HG02642 (cell line): ENCODE data around the gene IRF2BPL.

Source experiments
- ATAC-seq: cut with Tn5 transposase; IDR thresholded peaks from one replicate; pipeline ENCODE4 v1.9.1; 2021; ENCODE audit warnings: mild to moderate bottlenecking; ENCODE audit not compliant: unreplicated experiment, poor library complexity

Gene IRF2BPL

GRCh38 chr14:77028384-77029231, at the start of gene IRF2BPL:
IRF2BPL (minus strand) TSS chr14:77028708; CDS start chr14:77027792, 916 bp downstream.
- peak; percentile 77 for ATAC-seq

GRCh38 chr14:77077040-77077439, 48.5 kb upstream of the IRF2BPL start:
- ATAC-seq, result no peak

- ATAC-seq, result no peak
Measured at GRCh38 chr14:77076113-77076631, 47.7 kb upstream of the IRF2BPL start.

- no peak for ATAC-seq
Measured at GRCh38 chr14:77074969-77075368, 46.5 kb upstream of the IRF2BPL start.

- no peak for ATAC-seq
Measured at GRCh38 chr14:77071938-77072388, 43.5 kb upstream of the IRF2BPL start.

GRCh38 chr14:77069551-77069950, 41.0 kb upstream of the IRF2BPL start:
- ATAC-seq, result no peak

GRCh38 chr14:77068517-77069200, 40.2 kb upstream of the IRF2BPL start:
- no peak for ATAC-seq

GRCh38 chr14:77067632-77068516, 39.4 kb upstream of the IRF2BPL start:
- ATAC-seq, result no peak

GRCh38 chr14:77066578-77067172, 38.2 kb upstream of the IRF2BPL start:
- no peak for ATAC-seq

GRCh38 chr14:77065851-77066577, 37.5 kb upstream of the IRF2BPL start:
- ATAC-seq, result no peak

GRCh38 chr14:77064521-77065178, 36.1 kb upstream of the IRF2BPL start:
- ATAC-seq, result no peak

- ATAC-seq, result no peak
Measured at GRCh38 chr14:77063571-77064171, 35.2 kb upstream of the IRF2BPL start.

GRCh38 chr14:77062261-77062660, 33.8 kb upstream of the IRF2BPL start:
- ATAC-seq, result no peak

GRCh38 chr14:77061630-77062257, 33.2 kb upstream of the IRF2BPL start:
- no peak for ATAC-seq

GRCh38 chr14:77059276-77059915, 30.9 kb upstream of the IRF2BPL start:
- ATAC-seq, result no peak

- no peak for ATAC-seq
Measured at GRCh38 chr14:77058785-77059184, 30.3 kb upstream of the IRF2BPL start.

- no peak for ATAC-seq
Measured at GRCh38 chr14:77058117-77058516, 29.6 kb upstream of the IRF2BPL start.
